ENCODE measurements around the gene INKA1.
"Not testable (repeated sequence)": the region's sequence is repeated elsewhere in the genome, so short reads cannot be mapped to it uniquely, and the experiment has no call there.

Gene INKA1

GRCh38 chr3:49805897-49806701 is 3.0 kb downstream of the INKA1 start:
- TF ChIP-seq JUND (IDR thresholded peaks at IDR 0.05; ENCODE audit: low read depth) = no peak
- in situ Hi-C loops (cut with HindIII; ENCODE audit: low pct_unique_long_range_greater_than_20kb, low sequenced_read_pairs) = no loop called here
- DNase-seq (ENCODE audit: low read depth in 1 of 2, low spot score in 1 of 2) = no peak

- DNase-seq (ENCODE audit: low read depth in 1 of 2, low spot score in 1 of 2) = no peak
These were observed 3.8 kb downstream of the INKA1 start for GRCh38 chr3:49806850-49807249.

GRCh38 chr3:49807431-49808114 is 4.5 kb downstream of the INKA1 start:
- in situ Hi-C loops (cut with HindIII; ENCODE audit: low pct_unique_long_range_greater_than_20kb, low sequenced_read_pairs) = no loop called here
- no peak for TF ChIP-seq JUND (IDR thresholded peaks at IDR 0.05; ENCODE audit: low read depth)
- no peak for DNase-seq (ENCODE audit: low read depth in 1 of 2, low spot score in 1 of 2)

More at GRCh38 chr3:49806850-49807249, 3.8 kb downstream of the INKA1 start:
- no peak for TF ChIP-seq JUND (IDR thresholded peaks at IDR 0.05; ENCODE audit: low read depth)
- in situ Hi-C loops (cut with HindIII; ENCODE audit: low pct_unique_long_range_greater_than_20kb, low sequenced_read_pairs) = no loop called here

- no peak for TF ChIP-seq JUND (IDR thresholded peaks at IDR 0.05; ENCODE audit: low read depth)
- in situ Hi-C loops (cut with HindIII; ENCODE audit: low pct_unique_long_range_greater_than_20kb, low sequenced_read_pairs) = no loop called here
- DNase-seq (ENCODE audit: low read depth in 1 of 2, low spot score in 1 of 2) = no peak
These were observed 9.9 kb downstream of the INKA1 start for GRCh38 chr3:49812916-49813496.

- peak; percentile 30 to 51 for DNase-seq (ENCODE audit: low read depth in 1 of 2, low spot score in 1 of 2)
- no peak for TF ChIP-seq JUND (IDR thresholded peaks at IDR 0.05; ENCODE audit: low read depth)
- in situ Hi-C loops (cut with HindIII; ENCODE audit: low pct_unique_long_range_greater_than_20kb, low sequenced_read_pairs) = no loop called here
These were observed 10.6 kb downstream of the INKA1 start, which contains the start of gene UBA7 for GRCh38 chr3:49813497-49814174. Gene UBA7 (minus strand): TSS chr3:49813953. CDS start chr3:49813787, 166 bp downstream.

GRCh38 chr3:49823131-49823530 is 20.1 kb downstream of the INKA1 start:
- DNase-seq (ENCODE audit: low read depth in 1 of 2, low spot score in 1 of 2); in situ Hi-C loops (cut with HindIII; ENCODE audit: low pct_unique_long_range_greater_than_20kb, low sequenced_read_pairs): not testable (repeated sequence)

- DNase-seq (ENCODE audit: low read depth in 1 of 2, low spot score in 1 of 2) = no peak
- TF ChIP-seq JUND (IDR thresholded peaks at IDR 0.05; ENCODE audit: low read depth) = no peak
- in situ Hi-C loops (cut with HindIII; ENCODE audit: low pct_unique_long_range_greater_than_20kb, low sequenced_read_pairs) = no loop called here
These were observed 23.0 kb downstream of the INKA1 start for GRCh38 chr3:49826016-49826415.

GRCh38 chr3:49831341-49831740 is 28.3 kb downstream of the INKA1 start:
- no peak for DNase-seq (ENCODE audit: low read depth in 1 of 2, low spot score in 1 of 2)
- TF ChIP-seq JUND (IDR thresholded peaks at IDR 0.05; ENCODE audit: low read depth) = no peak
- in situ Hi-C loops (cut with HindIII; ENCODE audit: low pct_unique_long_range_greater_than_20kb, low sequenced_read_pairs) = no loop called here

GRCh38 chr3:49839193-49839809 is 36.2 kb downstream of the INKA1 start:
- in situ Hi-C loops (cut with HindIII; ENCODE audit: low pct_unique_long_range_greater_than_20kb, low sequenced_read_pairs) = no loop called here
- peak; percentile 16 to 71 for DNase-seq (ENCODE audit: low read depth in 1 of 2, low spot score in 1 of 2)
- no peak for TF ChIP-seq JUND (IDR thresholded peaks at IDR 0.05; ENCODE audit: low read depth)

GRCh38 chr3:49840388-49840787 is 37.3 kb downstream of the INKA1 start:
- in situ Hi-C loops (cut with HindIII; ENCODE audit: low pct_unique_long_range_greater_than_20kb, low sequenced_read_pairs) = no loop called here
- no peak for TF ChIP-seq JUND (IDR thresholded peaks at IDR 0.05; ENCODE audit: low read depth)
- no peak for DNase-seq (ENCODE audit: low read depth in 1 of 2, low spot score in 1 of 2)

GRCh38 chr3:49841126-49841696 is 38.1 kb downstream of the INKA1 start:
- no peak for TF ChIP-seq JUND (IDR thresholded peaks at IDR 0.05; ENCODE audit: low read depth)
- in situ Hi-C loops (cut with HindIII; ENCODE audit: low pct_unique_long_range_greater_than_20kb, low sequenced_read_pairs) = no loop called here
- peak in 1 of 2 experiments; percentile 18 for DNase-seq (ENCODE audit: low read depth in 1 of 2, low spot score in 1 of 2)

- in situ Hi-C loops (cut with HindIII; ENCODE audit: low pct_unique_long_range_greater_than_20kb, low sequenced_read_pairs) = no loop called here
- DNase-seq (ENCODE audit: low read depth in 1 of 2, low spot score in 1 of 2) = no peak
- no peak for TF ChIP-seq JUND (IDR thresholded peaks at IDR 0.05; ENCODE audit: low read depth)
These were observed 38.7 kb downstream of the INKA1 start for GRCh38 chr3:49841806-49842205.

Measured in T47D (cell line).